Hepatocyte (in vitro differentiated cells): ENCODE results near the gene ZNF747. TPM values are rescaled to one million over a fixed set of nuclear protein-coding genes. Genes with fewer than 3 reads are reported as not detected.

ENCODE experiments used
- DNase-seq: peaks from one replicate; pipeline ENCODE4 v3.0.0-alpha.2; 2016; ENCODE audit warnings: low spot score
- H2AFZ ChIP-seq: fragments of 200-600 bp; sonication (generic); 2 replicates; pipeline ENCODE4 v1.6.0; 2016; ENCODE audit warnings: antibody characterized with exemption, mild to moderate bottlenecking
- H3K27ac ChIP-seq: fragments of 200-600 bp; sonication (generic); 2 replicates; pipeline ENCODE4 v1.5.1; 2016; ENCODE audit warnings: mild to moderate bottlenecking
- H3K27me3 ChIP-seq: fragments of 200-600 bp; sonication (generic); 2 replicates; pipeline ENCODE4 v1.6.1; 2016
- H3K36me3 ChIP-seq: fragments of 200-600 bp; sonication (generic); replicated peaks from 2 replicates; pipeline ENCODE4 v1.5.1; 2016; ENCODE audit warnings: low read depth; ENCODE audit not compliant: insufficient read depth
- H3K4me1 ChIP-seq: fragments of 200-600 bp; sonication (generic); 2 replicates; pipeline ENCODE4 v1.5.1; 2016; ENCODE audit warnings: mild to moderate bottlenecking, moderate library complexity; ENCODE audit not compliant: insufficient read depth
- H3K4me2 ChIP-seq: fragments of 200-600 bp; sonication (generic); 2 replicates; pipeline ENCODE4 v1.6.0; 2016
- H3K4me3 ChIP-seq: fragments of 200-600 bp; sonication (generic); 2 replicates; pipeline ENCODE4 v1.5.1; 2016; ENCODE audit warnings: mild to moderate bottlenecking
- H3K79me2 ChIP-seq: fragments of 200-600 bp; sonication (generic); 2 replicates; pipeline ENCODE4 v1.6.0; 2017; ENCODE audit warnings: mild to moderate bottlenecking
- H3K9me2 ChIP-seq: fragments of 200-600 bp; sonication (generic); replicated peaks from 2 replicates; pipeline ENCODE4 v1.6.0; 2017; ENCODE audit warnings: mild to moderate bottlenecking; ENCODE audit not compliant: insufficient read depth
- H3K9me3 ChIP-seq: fragments of 200-600 bp; sonication (generic); 2 replicates; pipeline ENCODE4 v1.5.1; 2016; ENCODE audit warnings: low read depth, mild to moderate bottlenecking
- H4K20me1 ChIP-seq: fragments of 200-600 bp; sonication (generic); 2 replicates; pipeline ENCODE4 v1.6.0; 2016; ENCODE audit warnings: mild to moderate bottlenecking; ENCODE audit not compliant: insufficient read depth, poor library complexity, severe bottlenecking
- EZH2 ChIP-seq: fragments of 200-600 bp; sonication (generic); IDR thresholded peaks from 2 replicates; pipeline ENCODE4 v1.6.1; 2016; ENCODE audit warnings: antibody characterized with exemption, mild to moderate bottlenecking, borderline replicate concordance
- EZH2phosphoT487 ChIP-seq: fragments of 200-600 bp; sonication (generic); IDR thresholded peaks from one replicate; pipeline ENCODE4 v1.6.1; 2018; ENCODE audit warnings: antibody characterized with exemption, mild to moderate bottlenecking, low read depth, moderate library complexity; ENCODE audit not compliant: unreplicated experiment, severe bottlenecking
- WGBS: methylation state at CpG from one replicate; pipeline ENCODE4 v1.1.6; 2016; ENCODE audit warnings: low lambda C conversion rate; ENCODE audit errors: missing lambda C conversion rate; 5-methylcytosine and 5-hydroxymethylcytosine counted together
- polyA plus RNA-seq: library from polyadenylated mRNA; unstranded; fragments of >200 nt; fragmentation: Nextera tagmentation; extraction: Ambion mirVana; gene quantifications from 2 replicates; pipeline ENCODE4 v1.2.1, GENCODE V29; 2016
- total RNA-seq: library from RNA; depleted of rRNA; stranded (reverse); fragments of >200 nt; gene quantifications from 2 replicates; pipeline ENCODE4 v1.2.3, GENCODE V29; 2014
- TF ChIP-seq, protein P1 (sequence below): fragments of 200-600 bp; sonication (generic); IDR thresholded peaks from 2 replicates; pipeline ENCODE4 v1.5.1; 2016; ENCODE audit warnings: antibody characterized with exemption, mild to moderate bottlenecking; ENCODE audit not compliant: poor library complexity

Gene ZNF747
- total and polyA plus RNA-seq, 2 experiments from 2014 or later, result 9.9 to 11.1 TPM

DNA sequence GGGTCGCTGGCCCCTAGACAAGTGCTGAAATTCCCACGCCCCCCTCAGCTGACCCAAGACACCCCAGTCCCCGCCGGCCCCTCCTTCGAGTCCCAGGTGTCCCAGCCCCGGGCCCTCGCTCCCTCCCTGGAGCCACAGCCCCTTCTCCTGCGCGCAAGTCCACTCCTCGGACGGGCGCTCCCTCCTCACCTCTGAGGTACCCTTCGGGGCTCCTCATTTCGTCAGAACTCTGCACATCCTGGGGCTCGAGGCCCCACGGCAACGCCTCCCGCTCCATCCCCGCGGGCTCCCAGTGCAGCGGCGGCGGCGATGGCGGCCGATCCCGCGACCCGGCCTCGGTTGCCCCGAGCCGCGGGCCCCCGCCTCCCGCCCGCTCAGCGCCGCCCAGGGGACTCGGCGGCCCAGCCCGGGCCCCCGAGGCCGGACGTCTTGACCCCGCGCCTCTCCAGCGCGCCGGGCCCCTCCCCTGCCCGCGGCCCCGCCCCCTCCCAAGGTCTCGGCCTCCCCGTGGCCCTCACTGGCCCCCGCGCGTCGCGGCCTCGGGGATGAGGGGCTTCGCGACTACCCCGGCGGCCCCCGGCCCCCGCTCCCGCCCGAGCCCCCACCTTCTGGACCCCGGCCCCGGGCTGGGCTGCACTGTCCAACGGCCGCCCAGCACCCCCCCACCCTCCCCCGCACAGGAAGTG, 8.4 kb downstream of the ZNF747 start, which contains the start of gene ZNF768:
TSS of gene ZNF768 (minus strand) at position 430 of the 686 bp plus-strand sequence. CDS start at position 277, 153 bp downstream.
- H3K4me2 ChIP-seq, result peak within 1 kb of the TSS; percentile 86
- DNase-seq, result peak; percentile 81
- no peaks in the 10 kb centered on the region for H3K9me3 ChIP-seq
- H3K4me1 ChIP-seq, result peaks cover 14% of the 10 kb centered on the region
- 4% methylated on average over 20 of the region's 73 CpGs for WGBS
- H4K20me1 ChIP-seq, result no peaks in the 10 kb centered on the region
- no peaks in the 10 kb centered on the region for H3K9me2 ChIP-seq
- H3K27ac ChIP-seq, result peak within 1 kb of the TSS; percentile 100
- TF ChIP-seq EZH2 (no peak), EZH2phosphoT487 (no peak)
- TF ChIP-seq, protein P1, sequence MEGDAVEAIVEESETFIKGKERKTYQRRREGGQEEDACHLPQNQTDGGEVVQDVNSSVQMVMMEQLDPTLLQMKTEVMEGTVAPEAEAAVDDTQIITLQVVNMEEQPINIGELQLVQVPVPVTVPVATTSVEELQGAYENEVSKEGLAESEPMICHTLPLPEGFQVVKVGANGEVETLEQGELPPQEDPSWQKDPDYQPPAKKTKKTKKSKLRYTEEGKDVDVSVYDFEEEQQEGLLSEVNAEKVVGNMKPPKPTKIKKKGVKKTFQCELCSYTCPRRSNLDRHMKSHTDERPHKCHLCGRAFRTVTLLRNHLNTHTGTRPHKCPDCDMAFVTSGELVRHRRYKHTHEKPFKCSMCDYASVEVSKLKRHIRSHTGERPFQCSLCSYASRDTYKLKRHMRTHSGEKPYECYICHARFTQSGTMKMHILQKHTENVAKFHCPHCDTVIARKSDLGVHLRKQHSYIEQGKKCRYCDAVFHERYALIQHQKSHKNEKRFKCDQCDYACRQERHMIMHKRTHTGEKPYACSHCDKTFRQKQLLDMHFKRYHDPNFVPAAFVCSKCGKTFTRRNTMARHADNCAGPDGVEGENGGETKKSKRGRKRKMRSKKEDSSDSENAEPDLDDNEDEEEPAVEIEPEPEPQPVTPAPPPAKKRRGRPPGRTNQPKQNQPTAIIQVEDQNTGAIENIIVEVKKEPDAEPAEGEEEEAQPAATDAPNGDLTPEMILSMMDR, result no peak
- H3K27me3 ChIP-seq, result no peaks in the 10 kb centered on the region
- peak within 1 kb of the TSS; percentile 74 for H3K4me3 ChIP-seq
- H2AFZ ChIP-seq, result peak within 1 kb of the TSS; percentile 89
- H3K79me2 ChIP-seq, result peaks cover 4% of the 10 kb centered on the region
- no peaks in the 10 kb centered on the region for H3K36me3 ChIP-seq

DNA sequence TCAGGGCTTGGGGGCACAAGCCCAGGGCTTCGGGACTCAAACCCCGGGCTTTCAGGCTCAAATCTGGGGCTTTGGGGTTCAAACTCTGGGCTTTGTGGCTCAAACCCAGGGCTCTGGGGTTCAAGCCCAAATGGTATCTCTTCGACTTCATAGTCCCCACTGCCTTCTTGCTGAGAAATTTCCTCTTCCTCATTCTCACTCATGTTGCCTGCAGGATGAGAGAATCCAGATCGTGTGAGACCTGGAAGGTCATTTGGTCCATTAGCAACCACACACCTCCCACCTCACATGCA, 8.9 kb downstream of the ZNF747 start:
- Histone ChIP-seq H2AFZ (peak overlapping the region; percentile 67), H3K27ac (peak overlapping the region; percentile 100), H3K4me2 (peak overlapping the region; percentile 86), H4K20me1 (no peaks in the 10 kb centered on the region), H3K9me3 (no peaks in the 10 kb centered on the region), H3K36me3 (no peaks in the 10 kb centered on the region), H3K4me3 (peak overlapping the region; percentile 74), H3K79me2 (peaks cover 4% of the 10 kb centered on the region), H3K4me1 (peaks cover 14% of the 10 kb centered on the region), H3K27me3 (no peaks in the 10 kb centered on the region), H3K9me2 (no peaks in the 10 kb centered on the region)
- TF ChIP-seq, protein P1, result no peak
- no peak for TF ChIP-seq EZH2
- TF ChIP-seq EZH2phosphoT487, result no peak
- WGBS, result 73% methylated on average over 4 of the region's 4 CpGs
- DNase-seq, result no peak

DNA sequence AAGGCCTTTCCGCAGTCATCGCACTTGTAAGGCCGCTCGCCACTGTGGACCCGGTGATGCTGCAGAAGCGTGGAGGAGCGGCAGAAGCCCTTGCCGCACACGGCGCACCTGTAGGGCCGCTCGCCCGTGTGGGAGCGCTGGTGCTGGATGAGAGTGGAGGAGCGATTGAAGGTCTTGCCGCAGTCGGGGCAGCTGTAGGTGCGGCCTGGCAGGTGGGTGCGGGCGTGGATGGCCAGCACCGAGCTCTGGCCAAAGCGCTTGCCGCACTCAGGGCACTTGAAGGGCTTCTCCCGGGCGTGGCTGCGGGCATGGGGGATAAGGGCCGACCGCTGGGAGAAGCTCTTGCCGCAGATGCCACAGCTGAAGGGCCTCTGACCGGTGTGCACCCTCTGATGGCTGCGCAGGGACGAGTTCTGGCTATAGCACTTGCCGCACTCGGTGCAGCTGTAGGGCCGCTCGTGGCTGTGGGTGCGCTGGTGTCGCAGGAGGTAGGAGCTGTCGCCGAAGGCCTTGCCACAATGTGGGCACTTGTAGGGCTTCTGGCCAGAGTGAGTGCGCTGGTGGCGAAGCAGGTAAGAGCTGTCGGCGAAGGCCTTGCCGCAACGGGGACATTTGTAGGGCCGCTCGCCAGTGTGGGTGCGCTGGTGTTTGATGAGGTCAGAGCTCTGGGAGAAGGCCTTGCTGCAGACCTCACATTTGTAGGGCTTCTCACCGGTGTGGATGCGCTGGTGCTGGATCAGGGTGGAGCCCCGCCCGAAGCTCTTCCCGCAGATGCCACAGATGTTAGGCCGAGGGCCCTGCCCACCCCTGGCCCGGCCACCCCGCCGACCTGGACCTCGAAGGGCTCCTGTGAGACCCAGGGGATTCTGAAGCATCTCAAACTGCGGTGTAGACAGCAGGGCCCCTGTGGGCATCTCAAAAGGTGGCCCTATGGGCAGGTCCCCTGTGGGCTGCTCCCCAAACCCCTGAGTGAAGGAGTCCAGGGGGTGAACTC, 9.8 kb downstream of the ZNF747 start:
- Histone ChIP-seq H4K20me1 (no peaks in the 10 kb centered on the region), H3K27ac (no peak overlapping the region), H3K4me3 (no peak overlapping the region), H3K4me1 (peaks cover 14% of the 10 kb centered on the region), H3K9me3 (no peaks in the 10 kb centered on the region), H3K27me3 (no peaks in the 10 kb centered on the region), H3K9me2 (no peaks in the 10 kb centered on the region), H3K79me2 (peaks cover 4% of the 10 kb centered on the region), H3K4me2 (no peak overlapping the region), H3K36me3 (no peaks in the 10 kb centered on the region), H2AFZ (no peak overlapping the region)
- no peak for DNase-seq
- 96% methylated on average over 57 of the region's 60 CpGs for WGBS
- TF ChIP-seq, protein P1, result no peak
- TF ChIP-seq EZH2phosphoT487 (no peak), EZH2 (no peak)
